Measurements from ENCODE around the gene ACVR1C.

GRCh38 chr2:157672129-157672528 lies 43.5 kb upstream of the ACVR1C start:
- TF ChIP-seq POLR2A (IDR thresholded peaks at IDR 0.05), result no peak
- TF ChIP-seq, protein P1, sequence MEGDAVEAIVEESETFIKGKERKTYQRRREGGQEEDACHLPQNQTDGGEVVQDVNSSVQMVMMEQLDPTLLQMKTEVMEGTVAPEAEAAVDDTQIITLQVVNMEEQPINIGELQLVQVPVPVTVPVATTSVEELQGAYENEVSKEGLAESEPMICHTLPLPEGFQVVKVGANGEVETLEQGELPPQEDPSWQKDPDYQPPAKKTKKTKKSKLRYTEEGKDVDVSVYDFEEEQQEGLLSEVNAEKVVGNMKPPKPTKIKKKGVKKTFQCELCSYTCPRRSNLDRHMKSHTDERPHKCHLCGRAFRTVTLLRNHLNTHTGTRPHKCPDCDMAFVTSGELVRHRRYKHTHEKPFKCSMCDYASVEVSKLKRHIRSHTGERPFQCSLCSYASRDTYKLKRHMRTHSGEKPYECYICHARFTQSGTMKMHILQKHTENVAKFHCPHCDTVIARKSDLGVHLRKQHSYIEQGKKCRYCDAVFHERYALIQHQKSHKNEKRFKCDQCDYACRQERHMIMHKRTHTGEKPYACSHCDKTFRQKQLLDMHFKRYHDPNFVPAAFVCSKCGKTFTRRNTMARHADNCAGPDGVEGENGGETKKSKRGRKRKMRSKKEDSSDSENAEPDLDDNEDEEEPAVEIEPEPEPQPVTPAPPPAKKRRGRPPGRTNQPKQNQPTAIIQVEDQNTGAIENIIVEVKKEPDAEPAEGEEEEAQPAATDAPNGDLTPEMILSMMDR (IDR thresholded peaks at IDR 0.05), result no peak

All from esophagus squamous epithelium (tissue), 4 donors.